Activated gamma-delta T cell treated with anti-CD3 and anti-CD28 coated beads, Interleukin-2, amount 50 U/mL, for 16 hours (primary cell): ENCODE results near the gene CDIPT.
A peak's percentile ranks its signal among the peaks of the same experiment; 100 is the strongest.
"Not testable (repeated sequence)": the region's sequence is repeated elsewhere in the genome, so short reads cannot be mapped to it uniquely, and the experiment has no call there.

Experiments used
- DNase-seq: peaks from one replicate; pipeline ENCODE4 v3.0.0-alpha.2; 2020; ENCODE audit warnings: low read depth

CDIPT gene

GRCh38 chr16:29862884-29863668 lies at the start of gene CDIPT:
TSS of gene CDIPT (minus strand) at chr16:29863226. CDS start at chr16:29862857, 369 bp downstream.
- peak; percentile 91 for DNase-seq

GRCh38 chr16:29912087-29912486 lies 49.1 kb upstream of the CDIPT start:
- DNase-seq = no peak

- no peak for DNase-seq
Measured at GRCh38 chr16:29911676-29912010, 48.6 kb upstream of the CDIPT start.

GRCh38 chr16:29910819-29911675 lies 48.0 kb upstream of the CDIPT start:
- DNase-seq = no peak

GRCh38 chr16:29909851-29910250 lies 46.8 kb upstream of the CDIPT start:
- DNase-seq = not testable (repeated sequence)

- no peak for DNase-seq
Measured at GRCh38 chr16:29909391-29909790, 46.4 kb upstream of the CDIPT start.

- DNase-seq = no peak
Measured at GRCh38 chr16:29908719-29909220, 45.7 kb upstream of the CDIPT start.

GRCh38 chr16:29907973-29908372 lies 44.9 kb upstream of the CDIPT start:
- DNase-seq = no peak

GRCh38 chr16:29906520-29907244 lies 43.7 kb upstream of the CDIPT start:
- no peak for DNase-seq

- DNase-seq = no peak
Measured at GRCh38 chr16:29905668-29906067, 42.6 kb upstream of the CDIPT start.

- no peak for DNase-seq
Measured at GRCh38 chr16:29904947-29905346, 41.9 kb upstream of the CDIPT start.

GRCh38 chr16:29903590-29903989 lies 40.6 kb upstream of the CDIPT start:
- no peak for DNase-seq

GRCh38 chr16:29901607-29901945 lies 38.5 kb upstream of the CDIPT start:
- DNase-seq = no peak

GRCh38 chr16:29900888-29901606 lies 38.0 kb upstream of the CDIPT start:
- DNase-seq = no peak

- peak; percentile 37 for DNase-seq
Measured at GRCh38 chr16:29900102-29900887, 37.3 kb upstream of the CDIPT start, which contains the start of gene ASPHD1. TSS of gene ASPHD1 (plus strand) at chr16:29900488. CDS start at chr16:29900972, 484 bp downstream.

GRCh38 chr16:29899516-29900101 lies 36.6 kb upstream of the CDIPT start, which contains the start of gene SEZ6L2:
TSS of gene SEZ6L2 (minus strand) at chr16:29899550. CDS start at chr16:29899019, 531 bp downstream.
- DNase-seq = peak; percentile 58

- no peak for DNase-seq
Measured at GRCh38 chr16:29898804-29899515, 35.9 kb upstream of the CDIPT start.

GRCh38 chr16:29898135-29898803 lies 35.2 kb upstream of the CDIPT start:
- DNase-seq = no peak

GRCh38 chr16:29897333-29897732 lies 34.3 kb upstream of the CDIPT start:
- DNase-seq = no peak
